Measurements from ENCODE around the gene PMS2.
"Not testable (repeated sequence)": the region's sequence is repeated elsewhere in the genome, so short reads cannot be mapped to it uniquely, and the experiment has no call there.

Gene PMS2

GRCh38 chr7:6012355-6013104 lies 3.7 kb upstream of the PMS2 start:
- DNase-seq = no peak

- DNase-seq = no peak
Observed at GRCh38 chr7:6011541-6011940, 2.7 kb upstream of the PMS2 start.

GRCh38 chr7:6010370-6010769 lies 1.5 kb upstream of the PMS2 start:
- DNase-seq = not testable (repeated sequence)

- not testable (repeated sequence) for DNase-seq
Observed at GRCh38 chr7:6007835-6008590, 836 bp downstream of the PMS2 start.

- no peak for DNase-seq
Observed at GRCh38 chr7:6007386-6007785, 1.5 kb downstream of the PMS2 start.

- DNase-seq = peak; percentile 28
Observed at GRCh38 chr7:5997210-5997808, 11.5 kb downstream of the PMS2 start.

GRCh38 chr7:5987061-5987460 lies 21.8 kb downstream of the PMS2 start:
- not testable (repeated sequence) for DNase-seq

- not testable (repeated sequence) for DNase-seq
Observed at GRCh38 chr7:5979680-5980314, 29.1 kb downstream of the PMS2 start.

GRCh38 chr7:5973580-5973979 lies 35.3 kb downstream of the PMS2 start:
- not testable (repeated sequence) for DNase-seq

- not testable (repeated sequence) for DNase-seq
Observed at GRCh38 chr7:5970347-5970911, 38.4 kb downstream of the PMS2 start, which contains the start of gene RSPH10B. Gene RSPH10B (minus strand): TSS chr7:5970689. CDS start chr7:5967116, 3,573 bp downstream.

- DNase-seq = not testable (repeated sequence)
Observed at GRCh38 chr7:5963810-5964209, 45.0 kb downstream of the PMS2 start.

- DNase-seq = not testable (repeated sequence)
Observed at GRCh38 chr7:5963205-5963604, 45.6 kb downstream of the PMS2 start.

- not testable (repeated sequence) for DNase-seq
Observed at GRCh38 chr7:5934945-5935450, 73.9 kb downstream of the PMS2 start.

GRCh38 chr7:5931905-5932644 lies 76.8 kb downstream of the PMS2 start:
- DNase-seq = not testable (repeated sequence)

GRCh38 chr7:5931250-5931649 lies 77.6 kb downstream of the PMS2 start:
- DNase-seq = not testable (repeated sequence)

GRCh38 chr7:5930290-5930689 lies 78.6 kb downstream of the PMS2 start:
- DNase-seq = not testable (repeated sequence)

GRCh38 chr7:5926263-5926870 lies 82.5 kb downstream of the PMS2 start:
- DNase-seq = not testable (repeated sequence)

- not testable (repeated sequence) for DNase-seq
Observed at GRCh38 chr7:5924630-5925029, 84.2 kb downstream of the PMS2 start.

GRCh38 chr7:5924180-5924579 lies 84.7 kb downstream of the PMS2 start:
- DNase-seq = not testable (repeated sequence)
